CD14-positive monocyte (primary cell): ENCODE data around the gene KNTC1. TPM values are rescaled to one million over a fixed set of nuclear protein-coding genes. Genes with fewer than 3 reads are reported as not detected.

Experiments
- DNase-seq, 3 donors: peaks; one replicate each; pipeline ENCODE4 v3.0.0-alpha.2; 2011 to 2022
- H2AFZ ChIP-seq: 2 replicates; pipeline ENCODE4 v1.6.0; 2012; ENCODE audit warnings: mild to moderate bottlenecking, low read depth, low read length, inconsistent platforms; ENCODE audit not compliant: insufficient read depth, poor library complexity, severe bottlenecking
- H3K27ac ChIP-seq, 2 donors: 1 replicate in 1 of 2; 2 replicates in 1 of 2; pipeline ENCODE4 v1.5.1; 2012 to 2013; ENCODE audit warnings: low read length in 2 of 2, control low read depth in 1 of 2, inconsistent platforms in 1 of 2, low read depth in 1 of 2, mild to moderate bottlenecking in 1 of 2
- H3K27me3 ChIP-seq, 2 donors: one replicate each; pipeline versions ENCODE4 v1.6.0 to v1.6.1; 2011 to 2013; ENCODE audit warnings: low read length in 2 of 2; ENCODE audit not compliant: control insufficient read depth in 2 of 2, insufficient read depth in 2 of 2
- H3K36me3 ChIP-seq, 2 donors: replicated peaks in 1 of 2; 1 replicate in 1 of 2; 2 replicates in 1 of 2; pipeline versions ENCODE4 v1.5.1 to v1.6.1; 2012 to 2013; ENCODE audit warnings: low read length in 2 of 2, control low read depth in 1 of 2, inconsistent platforms in 1 of 2, mild to moderate bottlenecking in 1 of 2; ENCODE audit not compliant: insufficient read depth in 2 of 2, control insufficient read depth in 1 of 2
- H3K4me1 ChIP-seq, 2 donors: 1 replicate in 1 of 2; 2 replicates in 1 of 2; pipeline versions ENCODE4 v1.5.1 to v1.6.1; 2012 to 2013; ENCODE audit warnings: low read length in 2 of 2, control low read depth in 1 of 2, inconsistent platforms in 1 of 2, mild to moderate bottlenecking in 1 of 2, moderate library complexity in 1 of 2; ENCODE audit not compliant: insufficient read depth in 2 of 2, control insufficient read depth in 1 of 2
- H3K4me2 ChIP-seq: replicated peaks from 2 replicates; pipeline ENCODE3; 2012; ENCODE audit warnings: low read length, moderate library complexity, mild to moderate bottlenecking; ENCODE audit not compliant: poor library complexity, severe bottlenecking; ENCODE audit errors: extremely low read depth
- H3K4me3 ChIP-seq, 3 experiments: fragments of 200-600 bp in 1 of 3; sonication (generic) in 1 of 3; replicated peaks in 1 of 3; 1 replicate in 2 of 3; 2 replicates in 1 of 3; pipeline ENCODE4 v1.5.1; 2011 to 2013; ENCODE audit warnings: low read length in 3 of 3, mild to moderate bottlenecking in 3 of 3, control low read depth in 2 of 3, low read depth in 2 of 3, inconsistent platforms in 1 of 3, moderate library complexity in 1 of 3
- H3K79me2 ChIP-seq: 2 replicates; pipeline ENCODE4 v1.6.0; 2012; ENCODE audit warnings: mild to moderate bottlenecking, control low read depth, inconsistent platforms, low read length, moderate library complexity; ENCODE audit not compliant: insufficient read depth
- H3K9ac ChIP-seq: 2 replicates; pipeline ENCODE4 v1.6.0; 2017; ENCODE audit warnings: low read length, mild to moderate bottlenecking; ENCODE audit not compliant: insufficient read depth, poor library complexity, severe bottlenecking
- H3K9me3 ChIP-seq, 2 donors: replicated peaks in 1 of 2; 1 replicate in 1 of 2; 2 replicates in 1 of 2; pipeline versions ENCODE4 v1.5.1 to v1.6.1; 2012 to 2013; ENCODE audit warnings: low read length in 2 of 2, control low read depth in 1 of 2; ENCODE audit not compliant: control insufficient read depth in 1 of 2, insufficient read depth in 1 of 2
- H4K20me1 ChIP-seq: 2 replicates; pipeline ENCODE4 v1.6.0; 2012; ENCODE audit warnings: mild to moderate bottlenecking, low read length, control low read depth, moderate library complexity; ENCODE audit not compliant: insufficient read depth
- H3K27ac Mint-ChIP-seq, 7 donors: one replicate each; pipeline ENCODE4 v1.8.0; 2020; ENCODE audit warnings: mild to moderate bottlenecking in 7 of 7, mixed read lengths in 7 of 7, moderate library complexity in 6 of 7, inconsistent platforms in 2 of 7
- H3K27me3 Mint-ChIP-seq, 3 donors: one replicate each; pipeline ENCODE4 v1.8.0; 2021 to 2022; ENCODE audit warnings: low read depth in 3 of 3, mild to moderate bottlenecking in 3 of 3, mixed read lengths in 3 of 3, moderate library complexity in 3 of 3, inconsistent platforms in 1 of 3
- H3K36me3 Mint-ChIP-seq, 2 donors: one replicate each; pipeline ENCODE4 v1.8.0; 2020; ENCODE audit warnings: mixed read lengths in 2 of 2, inconsistent platforms in 1 of 2, mild to moderate bottlenecking in 1 of 2
- H3K4me1 Mint-ChIP-seq: one replicate; pipeline ENCODE4 v1.8.0; 2020; ENCODE audit warnings: mild to moderate bottlenecking, mixed read lengths
- H3K4me3 Mint-ChIP-seq, 2 donors: one replicate each; pipeline ENCODE4 v1.8.0; 2020; ENCODE audit warnings: mild to moderate bottlenecking in 2 of 2, mixed read lengths in 2 of 2, moderate library complexity in 1 of 2
- H3K9me3 Mint-ChIP-seq, 7 donors: one replicate each; pipeline ENCODE4 v1.8.0; 2020 to 2022; ENCODE audit warnings: mixed read lengths in 7 of 7, mild to moderate bottlenecking in 6 of 7, moderate library complexity in 6 of 7, inconsistent platforms in 2 of 7
- CTCF ChIP-seq: fragments of 200-600 bp; IDR thresholded peaks from one replicate; pipeline ENCODE4 v1.8.0; 2022; ENCODE audit warnings: antibody characterized with exemption, mild to moderate bottlenecking
- WGBS: methylation state at CpG from one replicate; pipeline ENCODE4 v1.1.5; 2013; ENCODE audit warnings: missing lambda C conversion rate; ENCODE audit not compliant: insufficient coverage; 5-methylcytosine and 5-hydroxymethylcytosine counted together
- intact Hi-C, 2 donors: fragments of 100-400 bp; cut with micrococcal nuclease; formaldehyde crosslinking; loops; one replicate each; pipeline versions ENCODE4 v1.15.0 to v1.15.1; 2023
- polyA minus RNA-seq: library from RNA; depleted of rRNA, polyadenylated mRNA; stranded (reverse); fragments of >200 nt; gene quantifications from 2 replicates; pipeline ENCODE4 v1.2.3, GENCODE V29; 2012
- polyA plus RNA-seq, 3 donors: library from polyadenylated mRNA; depleted of rRNA in 1 of 3; unstranded in 2 of 3; stranded (reverse) in 1 of 3; fragments of 300-500 nt in 2 of 3; fragments of >200 nt in 1 of 3; fragmentation: Illumina TruSeq in 2 of 3; gene quantifications; 1 replicate in 2 of 3; 2 replicates in 1 of 3; pipeline ENCODE4 v1.2.3, GENCODE V29; 2012 to 2021
- total RNA-seq, 12 experiments: library from RNA in 1 of 12; stranded (reverse) in 1 of 12; fragments of 120-200 nt in 1 of 12; gene quantifications; one replicate each; pipeline ENCODE4 v1.2.4 and lab custom pipeline; 2013 to 2026; ENCODE audit warnings: mixed read lengths in 6 of 12, inconsistent platforms in 1 of 12

KNTC1 gene
- 10.5 TPM for total RNA-seq (2013)
- polyA plus RNA-seq (10 to 100 TPM in 1 of 3 donors, under 1 TPM in 2; 0.65 to 10.3 (median 0.81) TPM), polyA minus RNA-seq (3.9 and 5.1 TPM in 2 replicates), total RNA-seq (lab: John Stamatoyannopoulos, UW) (12.3 to 44.2 (median 27.4) reads per million in 11 experiments)

- peak within 1 kb of the TSS; percentile 99 for H3K4me2 ChIP-seq
- no peaks in the 10 kb centered on the region for H3K9me3 ChIP-seq
- H3K27me3 ChIP-seq = no peaks in the 10 kb centered on the region
- peak; percentile 99 for DNase-seq
- H3K4me1 ChIP-seq = peaks cover 38 to 41% of the 10 kb centered on the region in 2 donors
- H3K27me3 Mint-ChIP-seq = peaks cover 0 to 2% (median 0%) of the 10 kb centered on the region in 3 donors
- peak within 1 kb of the TSS; percentile 99 for H3K9ac ChIP-seq
- intact Hi-C loops = loop anchor here in 1 of 2 donors (10.0 kb wide), 1 partner anchor 228 kb away; the partner anchor contains the start of gene DENR
- H3K4me1 Mint-ChIP-seq = peaks cover 28% of the 10 kb centered on the region
- under 1% methylated on average over 51 of the region's 51 CpGs for WGBS
- no peak within 1 kb of the TSS for H3K4me3 Mint-ChIP-seq
- peaks cover 14 to 18% of the 10 kb centered on the region in 2 donors for H3K36me3 Mint-ChIP-seq
- no peak for TF ChIP-seq CTCF
- peaks cover 12 to 19% of the 10 kb centered on the region in 2 donors for H3K36me3 ChIP-seq
- H3K4me3 ChIP-seq = peak within 1 kb of the TSS; percentile 73 to 100 (median 98)
- H4K20me1 ChIP-seq = peaks cover 41% of the 10 kb centered on the region
- H3K9me3 Mint-ChIP-seq = no peaks in the 10 kb centered on the region
- peak within 1 kb of the TSS; percentile 99 for H3K27ac ChIP-seq
- H3K27ac Mint-ChIP-seq = peak within 1 kb of the TSS in 1 of 7 donors; percentile 14
- H2AFZ ChIP-seq = peak within 1 kb of the TSS; percentile 94
- H3K79me2 ChIP-seq = peaks cover 93% of the 10 kb centered on the region
These were observed at the start of gene KNTC1, which contains the start of gene RSRC2 for GRCh38 chr12:122526683-122527477. TSS of gene KNTC1 (plus strand) at chr12:122527249. CDS start at chr12:122530064, 2,815 bp downstream. TSS of gene RSRC2 (minus strand) at chr12:122526936. CDS start at chr12:122526853, 83 bp downstream.

- H3K27ac ChIP-seq = no peak overlapping the region
- 100% methylated on average over 2 of the region's 8 CpGs for WGBS
- H3K4me3 ChIP-seq = no peak overlapping the region
- Mint-ChIP-seq H3K4me3 (no peak overlapping the region), H3K36me3 (peaks cover 80 to 95% of the 10 kb centered on the region in 2 donors), H3K27me3 (no peaks in the 10 kb centered on the region), H3K27ac (no peak overlapping the region), H3K4me1 (no peaks in the 10 kb centered on the region), H3K9me3 (no peaks in the 10 kb centered on the region)
- H2AFZ ChIP-seq = no peak overlapping the region
- H3K36me3 ChIP-seq = peaks cover 88 to 99% of the 10 kb centered on the region in 2 donors
- H3K4me2 ChIP-seq = no peak overlapping the region
- intact Hi-C loops = no loop called here
- no peak for TF ChIP-seq CTCF
- peaks cover 3% of the 10 kb centered on the region for H4K20me1 ChIP-seq
- no peak overlapping the region for H3K9ac ChIP-seq
- H3K9me3 ChIP-seq = no peaks in the 10 kb centered on the region
- peaks cover 5% of the 10 kb centered on the region for H3K79me2 ChIP-seq
- no peaks in the 10 kb centered on the region for H3K27me3 ChIP-seq
- DNase-seq = no peak
- no peaks in the 10 kb centered on the region for H3K4me1 ChIP-seq
These were observed 46.3 kb upstream of the KNTC1 start for GRCh38 chr12:122480753-122481152.
